ENCODE results near the gene WIF1. TPM values are rescaled to one million over a fixed set of nuclear protein-coding genes. Genes with fewer than 3 reads are reported as not detected.

Gene WIF1
- total RNA-seq, 4 donors from 2014 or later: 1.7 to 4.2 (median 2.3) TPM

DNA sequence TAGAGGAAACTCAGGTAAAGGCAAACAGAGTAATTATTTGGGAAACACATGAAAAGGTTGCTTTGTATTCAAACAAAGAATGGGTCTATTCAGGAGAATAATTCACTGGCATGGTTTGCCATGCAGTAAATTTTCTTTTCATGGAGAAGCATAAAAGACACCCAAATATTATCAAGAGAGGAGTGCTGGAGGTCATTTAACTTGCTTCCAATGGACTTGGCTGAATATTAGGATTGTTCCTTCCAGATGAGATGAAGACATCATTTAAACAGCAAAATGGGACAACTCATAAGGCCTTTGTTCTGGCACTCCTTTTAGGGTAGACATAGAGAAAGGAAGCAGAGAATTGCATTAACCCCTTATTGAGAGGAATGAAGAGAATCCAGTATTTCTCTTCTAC lies 38.7 kb downstream of the WIF1 start:
- TF ChIP-seq, protein P1, sequence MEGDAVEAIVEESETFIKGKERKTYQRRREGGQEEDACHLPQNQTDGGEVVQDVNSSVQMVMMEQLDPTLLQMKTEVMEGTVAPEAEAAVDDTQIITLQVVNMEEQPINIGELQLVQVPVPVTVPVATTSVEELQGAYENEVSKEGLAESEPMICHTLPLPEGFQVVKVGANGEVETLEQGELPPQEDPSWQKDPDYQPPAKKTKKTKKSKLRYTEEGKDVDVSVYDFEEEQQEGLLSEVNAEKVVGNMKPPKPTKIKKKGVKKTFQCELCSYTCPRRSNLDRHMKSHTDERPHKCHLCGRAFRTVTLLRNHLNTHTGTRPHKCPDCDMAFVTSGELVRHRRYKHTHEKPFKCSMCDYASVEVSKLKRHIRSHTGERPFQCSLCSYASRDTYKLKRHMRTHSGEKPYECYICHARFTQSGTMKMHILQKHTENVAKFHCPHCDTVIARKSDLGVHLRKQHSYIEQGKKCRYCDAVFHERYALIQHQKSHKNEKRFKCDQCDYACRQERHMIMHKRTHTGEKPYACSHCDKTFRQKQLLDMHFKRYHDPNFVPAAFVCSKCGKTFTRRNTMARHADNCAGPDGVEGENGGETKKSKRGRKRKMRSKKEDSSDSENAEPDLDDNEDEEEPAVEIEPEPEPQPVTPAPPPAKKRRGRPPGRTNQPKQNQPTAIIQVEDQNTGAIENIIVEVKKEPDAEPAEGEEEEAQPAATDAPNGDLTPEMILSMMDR (IDR thresholded peaks at IDR 0.05): no peak
- TF ChIP-seq POLR2A (IDR thresholded peaks at IDR 0.05): no peak
- no peak overlapping the region for H3K4me3 ChIP-seq (ENCODE audit: low read depth, poor library complexity, severe bottlenecking)
- intact Hi-C loops (cut with DNase I; ENCODE audit: low total_unique reads): no loop called here
- no peak for DNase-seq (ENCODE audit: low spot score in 2 of 2)

DNA sequence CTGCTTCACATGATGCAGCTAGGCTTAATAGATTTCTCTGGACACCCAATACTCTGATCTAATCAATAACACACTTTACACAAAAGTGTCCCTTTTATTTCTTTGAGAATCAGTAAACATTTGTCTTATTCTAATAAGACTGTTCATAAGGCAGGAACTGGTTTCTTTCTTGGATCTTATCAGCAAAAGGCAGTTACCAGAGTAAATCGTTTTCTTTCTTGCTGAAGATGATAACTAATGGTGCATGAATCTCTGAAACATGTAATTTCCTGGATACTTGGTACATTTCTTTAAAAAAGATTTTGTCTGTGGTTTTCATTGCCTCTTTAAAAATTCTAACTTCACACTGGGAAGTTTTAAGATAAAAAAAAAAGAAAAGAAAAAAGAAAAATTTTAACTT lies 39.6 kb downstream of the WIF1 start:
- no peak for TF ChIP-seq POLR2A (IDR thresholded peaks at IDR 0.05)
- TF ChIP-seq, protein P1 (IDR thresholded peaks at IDR 0.05): no peak
- intact Hi-C loops (cut with DNase I; ENCODE audit: low total_unique reads): no loop called here
- no peak for DNase-seq (ENCODE audit: low spot score in 2 of 2)
- no peak overlapping the region for H3K4me3 ChIP-seq (ENCODE audit: low read depth, poor library complexity, severe bottlenecking)
- 21 to 24% methylated on average over 1 of the region's 1 CpG for WGBS, 2 donors

DNA sequence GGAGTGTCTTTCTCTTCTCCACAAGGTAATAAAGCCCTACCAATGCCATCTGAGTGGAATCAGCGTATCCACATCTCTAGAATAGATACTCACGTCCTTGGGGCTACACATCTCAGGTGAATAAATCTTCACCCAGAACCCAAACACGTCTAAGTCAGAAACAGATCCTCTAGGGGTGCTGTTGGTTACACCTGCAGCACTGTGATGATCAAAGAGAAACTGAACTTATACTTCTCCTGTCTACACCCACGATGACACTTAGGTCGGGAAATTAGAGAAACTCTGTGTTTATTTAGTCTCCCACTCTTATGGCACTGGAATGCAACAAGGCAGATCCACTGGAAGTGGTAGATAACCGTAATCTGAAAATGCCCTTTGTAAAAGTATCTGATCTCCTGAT lies 46.2 kb downstream of the WIF1 start:
- 61 to 63% methylated on average over 6 of the region's 6 CpGs for WGBS, 2 donors
- intact Hi-C loops (cut with DNase I; ENCODE audit: low total_unique reads): no loop called here
- DNase-seq (ENCODE audit: low spot score in 2 of 2): no peak
- TF ChIP-seq, protein P1 (IDR thresholded peaks at IDR 0.05): no peak
- no peak for TF ChIP-seq POLR2A (IDR thresholded peaks at IDR 0.05)
- no peak overlapping the region for H3K4me3 ChIP-seq (ENCODE audit: low read depth, poor library complexity, severe bottlenecking)

DNA sequence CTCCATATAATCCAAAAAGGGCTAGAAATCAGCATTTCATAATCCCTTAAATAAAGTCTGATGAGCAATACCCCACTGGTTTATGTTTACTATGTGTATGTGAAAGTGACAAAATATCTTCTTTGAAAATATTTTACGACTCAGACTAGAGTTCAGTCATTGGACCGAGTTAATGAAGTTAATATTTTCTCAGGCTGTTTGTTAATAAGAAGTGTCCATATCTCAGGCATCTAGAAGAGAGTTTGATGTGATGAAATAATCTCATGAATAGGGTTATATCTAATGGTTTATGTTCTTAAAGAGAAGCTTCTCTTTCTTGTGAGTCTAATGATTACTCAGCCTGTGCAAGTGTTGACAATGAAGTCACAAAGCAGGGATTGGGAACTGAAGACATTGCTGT lies 51.8 kb downstream of the WIF1 start:
- WGBS, 2 donors: 89% methylated on average over 2 of the region's 2 CpGs
- intact Hi-C loops (cut with DNase I; ENCODE audit: low total_unique reads): no loop called here
- no peak for DNase-seq (ENCODE audit: low spot score in 2 of 2)
- no peak overlapping the region for H3K4me3 ChIP-seq (ENCODE audit: low read depth, poor library complexity, severe bottlenecking)
- TF ChIP-seq, protein P1 (IDR thresholded peaks at IDR 0.05): no peak
- TF ChIP-seq POLR2A (IDR thresholded peaks at IDR 0.05): no peak

DNA sequence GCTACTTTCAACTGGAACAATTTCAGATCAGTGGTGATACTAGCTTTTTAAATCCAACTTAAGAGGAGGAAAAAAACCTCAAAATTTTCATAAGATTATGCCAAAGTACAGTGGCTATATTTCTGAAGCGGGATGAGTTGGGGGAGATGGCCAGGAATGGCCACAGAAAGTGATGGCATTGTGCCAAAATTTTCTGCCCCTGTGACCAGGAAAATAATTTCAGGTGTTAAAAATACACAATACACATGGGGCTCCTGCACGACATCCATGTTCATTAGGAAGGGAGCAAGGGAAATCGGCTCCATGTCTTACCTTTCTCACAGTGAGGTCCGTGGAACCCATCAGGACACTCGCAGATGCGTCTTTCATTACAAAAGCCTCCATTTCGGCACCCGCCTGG lies 53.7 kb downstream of the WIF1 start:
- intact Hi-C loops (cut with DNase I; ENCODE audit: low total_unique reads): no loop called here
- 89 to 91% methylated on average over 8 of the region's 8 CpGs for WGBS, 2 donors
- DNase-seq (ENCODE audit: low spot score in 2 of 2): no peak
- TF ChIP-seq, protein P1 (IDR thresholded peaks at IDR 0.05): no peak
- no peak for TF ChIP-seq POLR2A (IDR thresholded peaks at IDR 0.05)
- no peak overlapping the region for H3K4me3 ChIP-seq (ENCODE audit: low read depth, poor library complexity, severe bottlenecking)

DNA sequence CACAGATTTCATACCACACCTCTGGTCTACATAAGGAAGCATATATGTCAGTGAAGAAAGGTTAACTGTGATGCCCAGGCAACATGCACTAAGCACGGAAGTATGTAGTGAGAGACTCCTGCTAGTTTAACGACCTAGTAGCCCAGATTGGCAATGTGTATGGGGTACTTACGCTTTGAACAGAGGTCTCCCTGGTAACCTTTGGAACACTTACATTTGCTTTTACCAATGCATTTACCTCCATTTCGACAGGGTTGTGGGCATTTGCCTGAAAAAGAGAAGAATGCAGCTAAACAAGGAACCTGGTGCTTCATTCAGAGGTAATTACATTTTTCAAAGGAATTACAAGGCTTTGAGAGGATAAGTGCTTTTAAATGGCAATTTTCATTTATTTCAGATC lies 65.2 kb downstream of the WIF1 start:
- intact Hi-C loops (cut with DNase I; ENCODE audit: low total_unique reads): no loop called here
- no peak for DNase-seq (ENCODE audit: low spot score in 2 of 2)
- TF ChIP-seq POLR2A (IDR thresholded peaks at IDR 0.05): no peak
- TF ChIP-seq, protein P1 (IDR thresholded peaks at IDR 0.05): no peak
- no peak overlapping the region for H3K4me3 ChIP-seq (ENCODE audit: low read depth, poor library complexity, severe bottlenecking)
- 72 to 84% methylated on average over 4 of the region's 4 CpGs for WGBS, 2 donors
